Measurements from ENCODE around the gene SRGAP2C.
"Not testable (repeated sequence)": the region's sequence is repeated elsewhere in the genome, so short reads cannot be mapped to it uniquely, and the experiment has no call there.

GRCh38 chr1:121226925-121227324, 42.1 kb downstream of the SRGAP2C start:
- not testable (repeated sequence) for TF ChIP-seq FOXP2 (optimal IDR thresholded peaks at IDR 0.05; ENCODE audit: control extremely low read depth, extremely low read length, insufficient read depth); POLR2AphosphoS5 (IDR thresholded peaks at IDR 0.05; ENCODE audit: borderline replicate concordance, low read depth, low read length)
